Spleen (tissue), 11 donors: ENCODE results near the gene SGK2. TPM values are rescaled to one million over a fixed set of nuclear protein-coding genes. Genes with fewer than 3 reads are reported as not detected.
A peak's percentile ranks its signal among the peaks of the same experiment; 100 is the strongest.

Experiments
- DNase-seq: peaks from one replicate; pipeline ENCODE4 v3.0.0-alpha.2; 2020
- H3K27ac ChIP-seq, 8 donors: fragments of 200-600 bp; sonication (generic) in 7 of 8; 1 replicate in 4 of 8; 2 replicates in 4 of 8; pipeline versions ENCODE4 v1.5.0 to v1.8.0; 2016 to 2021; ENCODE audit warnings: inconsistent platforms in 4 of 8, mild to moderate bottlenecking in 4 of 8, moderate library complexity in 1 of 8
- H3K27me3 ChIP-seq, 7 donors: fragments of 200-600 bp; sonication (generic) in 6 of 7; replicated peaks in 1 of 7; 1 replicate in 4 of 7; 2 replicates in 3 of 7; pipeline versions ENCODE4 v1.5.0 to v1.8.0; 2016 to 2021; ENCODE audit warnings: inconsistent platforms in 3 of 7, mild to moderate bottlenecking in 1 of 7
- H3K36me3 ChIP-seq, 6 donors: fragments of 200-600 bp; sonication (generic) in 5 of 6; 1 replicate in 4 of 6; 2 replicates in 2 of 6; pipeline versions ENCODE4 v1.5.0 to v1.8.0; 2016 to 2021; ENCODE audit warnings: inconsistent platforms in 2 of 6
- H3K4me1 ChIP-seq, 6 donors: fragments of 200-600 bp; sonication (generic) in 5 of 6; 1 replicate in 3 of 6; 2 replicates in 3 of 6; pipeline versions ENCODE4 v1.5.0 to v1.8.0; 2016 to 2021; ENCODE audit warnings: inconsistent platforms in 3 of 6
- H3K4me3 ChIP-seq, 8 donors: fragments of 200-600 bp; sonication (generic) in 7 of 8; 1 replicate in 4 of 8; 2 replicates in 4 of 8; pipeline versions ENCODE4 v1.5.0 to v1.8.0; 2016 to 2021; ENCODE audit warnings: inconsistent platforms in 4 of 8, mild to moderate bottlenecking in 4 of 8, moderate library complexity in 2 of 8
- H3K9me3 ChIP-seq, 8 donors: fragments of 200-600 bp; sonication (generic) in 7 of 8; 1 replicate in 4 of 8; 2 replicates in 4 of 8; pipeline versions ENCODE4 v1.5.0 to v1.8.0; 2016 to 2021; ENCODE audit warnings: inconsistent platforms in 4 of 8
- CTCF ChIP-seq, 11 experiments: fragments of 200-600 bp in 7 of 11; fragments of 450-650 bp in 4 of 11; sonication (generic) in 4 of 11; IDR thresholded peaks in 8 of 11; conservative IDR thresholded peaks in 3 of 11; 1 replicate in 7 of 11; 2 replicates in 4 of 11; pipeline versions ENCODE4 v1.4.0 to v1.8.0; 2016 to 2021; ENCODE audit warnings: antibody characterized with exemption in 11 of 11, inconsistent platforms in 4 of 11, mild to moderate bottlenecking in 1 of 11
- POLR2A ChIP-seq, 3 donors: fragments of 450-650 bp; IDR thresholded peaks; one replicate each; pipeline ENCODE4 v1.5.1; 2017; ENCODE audit warnings: antibody characterized with exemption in 3 of 3, mild to moderate bottlenecking in 1 of 3
- POLR2AphosphoS5 ChIP-seq, 3 donors: sonication (generic); formaldehyde crosslinking; IDR thresholded peaks; one replicate each; pipeline ENCODE4 v1.5.1; 2017; ENCODE audit warnings: antibody characterized with exemption in 3 of 3
- WGBS, 5 donors: extraction: QIAGEN DNeasy Blood & Tissue Kit in 3 of 5; methylation state at CpG; one replicate each; pipeline versions ENCODE4 v1.1.5 to v1.1.7; 2013 to 2018; 5-methylcytosine and 5-hydroxymethylcytosine counted together
- intact Hi-C: fragments of 100-400 bp; cut with DNase I; formaldehyde crosslinking; loops from one replicate; pipeline ENCODE4 v1.15.0; 2023; ENCODE audit warnings: low total_unique reads
- polyA plus RNA-seq, 3 donors: library from polyadenylated mRNA; stranded (reverse); fragments of 200-250 nt; gene quantifications; one replicate each; pipeline ENCODE4 v1.2.1, GENCODE V29; 2013
- total RNA-seq, 7 donors: library from RNA; depleted of rRNA in 3 of 7; stranded (reverse); fragments of >200 nt in 3 of 7; fragmentation: NEBNext Ultra II Directional in 4 of 7; extraction: Animal tissue kit (Norgen Biotek cat#: 25700) in 4 of 7; gene quantifications; one replicate each; pipeline versions ENCODE4 v1.1.0 to v1.2.1, GENCODE V29; 2016 to 2021
- donor health status: healthy with polysubstance abuse.
- donor health status: DM: no; HTN: no; CAD: no; lungs with moderate emphysema.
- donor health status: DM: no; HTN: no; CAD: no.
- donor health status: Bipolar disorder and iron deficiency.
- donor health status: healthy.
- donor health status: DM: no; HTN: no; CAD: no.
- donor health status: DM: yes; HTN: yes; CAD: no.

The SGK2 gene
- total and polyA plus RNA-seq, 10 donors: 0.50 to 3.1 (median 0.99) TPM

- Histone ChIP-seq H3K36me3 (peaks cover 0 to 46% (median 3%) of the 10 kb centered on the region in 6 donors), H3K27ac (no peak overlapping the region), H3K4me3 (no peak overlapping the region), H3K27me3 (no peaks in the 10 kb centered on the region), H3K9me3 (peaks cover 0 to 8% (median 5%) of the 10 kb centered on the region in 8 donors), H3K4me1 (no peaks in the 10 kb centered on the region)
- no peak for TF ChIP-seq POLR2AphosphoS5 (IDR thresholded peaks at IDR 0.05)
- TF ChIP-seq CTCF (IDR thresholded peaks at IDR 0.05 in 8 of 11, conservative IDR thresholded peaks at IDR 0.05 in 3 of 11): no peak
- no peak for TF ChIP-seq POLR2A (IDR thresholded peaks at IDR 0.05)
- intact Hi-C loops: no loop called here
- WGBS, 5 donors: 88 to 95% (median 90%) methylated on average over 9 of the region's 9 CpGs
- DNase-seq: peak; percentile 42
Observed at GRCh38 chr20:43544501-43544900, 14.3 kb upstream of the SGK2 start.

GRCh38 chr20:43545837-43546578 lies 12.8 kb upstream of the SGK2 start:
- TF ChIP-seq POLR2A (IDR thresholded peaks at IDR 0.05): no peak
- no peak for TF ChIP-seq CTCF (IDR thresholded peaks at IDR 0.05 in 8 of 11, conservative IDR thresholded peaks at IDR 0.05 in 3 of 11)
- TF ChIP-seq POLR2AphosphoS5 (IDR thresholded peaks at IDR 0.05): no peak
- Histone ChIP-seq H3K4me1 (no peaks in the 10 kb centered on the region), H3K36me3 (peaks cover 0 to 34% (median 0%) of the 10 kb centered on the region in 6 donors), H3K4me3 (no peak overlapping the region), H3K9me3 (peaks cover 0 to 8% (median 5%) of the 10 kb centered on the region in 8 donors), H3K27ac (no peak overlapping the region), H3K27me3 (no peaks in the 10 kb centered on the region)
- intact Hi-C loops: no loop called here
- DNase-seq: peak; percentile 33
- WGBS, 5 donors: 86 to 95% (median 89%) methylated on average over 4 of the region's 4 CpGs

GRCh38 chr20:43548273-43548880 lies 10.4 kb upstream of the SGK2 start:
- Histone ChIP-seq H3K4me1 (no peaks in the 10 kb centered on the region), H3K27me3 (no peaks in the 10 kb centered on the region), H3K4me3 (no peak overlapping the region), H3K27ac (no peak overlapping the region), H3K36me3 (peaks cover 0 to 39% (median 0%) of the 10 kb centered on the region in 6 donors), H3K9me3 (peaks cover 0 to 8% (median 5%) of the 10 kb centered on the region in 8 donors)
- TF ChIP-seq POLR2AphosphoS5 (IDR thresholded peaks at IDR 0.05): no peak
- TF ChIP-seq CTCF (IDR thresholded peaks at IDR 0.05 in 8 of 11, conservative IDR thresholded peaks at IDR 0.05 in 3 of 11): no peak
- TF ChIP-seq POLR2A (IDR thresholded peaks at IDR 0.05): no peak
- WGBS, 5 donors: 67 to 80% (median 69%) methylated on average over 5 of the region's 5 CpGs
- intact Hi-C loops: no loop called here
- peak; percentile 25 for DNase-seq

- no peak overlapping the region for H3K4me3 ChIP-seq
- H3K9me3 ChIP-seq: peaks cover 0 to 8% (median 5%) of the 10 kb centered on the region in 8 donors
- 87 to 98% (median 93%) methylated on average over 4 of the region's 4 CpGs for WGBS, 5 donors
- intact Hi-C loops: no loop called here
- no peaks in the 10 kb centered on the region for H3K27me3 ChIP-seq
- H3K36me3 ChIP-seq: peaks cover 0 to 39% (median 0%) of the 10 kb centered on the region in 6 donors
- no peak for TF ChIP-seq CTCF (IDR thresholded peaks at IDR 0.05 in 8 of 11, conservative IDR thresholded peaks at IDR 0.05 in 3 of 11)
- TF ChIP-seq POLR2AphosphoS5 (IDR thresholded peaks at IDR 0.05): no peak
- no peak for TF ChIP-seq POLR2A (IDR thresholded peaks at IDR 0.05)
- peak; percentile 38 for DNase-seq
- H3K4me1 ChIP-seq: no peaks in the 10 kb centered on the region
- no peak overlapping the region for H3K27ac ChIP-seq
Observed at GRCh38 chr20:43549416-43550065, 9.3 kb upstream of the SGK2 start.
